ENCODE results near the gene CAMK2N1. TPM values are rescaled to one million over a fixed set of nuclear protein-coding genes. Genes with fewer than 3 reads are reported as not detected.
"Not testable (repeated sequence)": the region's sequence is repeated elsewhere in the genome, so short reads cannot be mapped to it uniquely, and the experiment has no call there.

The CAMK2N1 gene
- total RNA-seq, 1 donor from 2014 or later, result 2.2 TPM

- not testable (repeated sequence) for DNase-seq
Observed at GRCh38 chr1:20496725-20497383, 10.8 kb upstream of the CAMK2N1 start.

GRCh38 chr1:20496241-20496661, 10.2 kb upstream of the CAMK2N1 start:
- no peak for DNase-seq

- no peak for DNase-seq
Observed at GRCh38 chr1:20495661-20496060, 9.7 kb upstream of the CAMK2N1 start.

- DNase-seq, result no peak
Observed at GRCh38 chr1:20494609-20495311, 8.8 kb upstream of the CAMK2N1 start.

- peak; percentile 94 for DNase-seq
Observed at GRCh38 chr1:20493839-20494608, 8.0 kb upstream of the CAMK2N1 start.

- no peak for DNase-seq
Observed at GRCh38 chr1:20493309-20493708, 7.3 kb upstream of the CAMK2N1 start.

- DNase-seq, result no peak
Observed at GRCh38 chr1:20492751-20493150, 6.7 kb upstream of the CAMK2N1 start.

- no peak for DNase-seq
Observed at GRCh38 chr1:20491866-20492265, 5.9 kb upstream of the CAMK2N1 start.

- no peak for DNase-seq
Observed at GRCh38 chr1:20491178-20491577, 5.2 kb upstream of the CAMK2N1 start.

- peak; percentile 17 for DNase-seq
Observed at GRCh38 chr1:20487236-20487590, 1.2 kb upstream of the CAMK2N1 start.

GRCh38 chr1:20486457-20487235, 636 bp upstream of the CAMK2N1 start:
- peak; percentile 63 for DNase-seq

GRCh38 chr1:20484519-20485462, 1.2 kb downstream of the CAMK2N1 start:
- peak; percentile 2 for DNase-seq

- peak; percentile 14 for DNase-seq
Observed at GRCh38 chr1:20483833-20484518, 2.0 kb downstream of the CAMK2N1 start.

- no peak for DNase-seq
Observed at GRCh38 chr1:20483098-20483832, 2.7 kb downstream of the CAMK2N1 start.

- no peak for DNase-seq
Observed at GRCh38 chr1:20481643-20482498, 4.1 kb downstream of the CAMK2N1 start.

- DNase-seq, result no peak
Observed at GRCh38 chr1:20480951-20481617, 4.9 kb downstream of the CAMK2N1 start.

GRCh38 chr1:20480243-20480944, 5.6 kb downstream of the CAMK2N1 start:
- no peak for DNase-seq

GRCh38 chr1:20479840-20480239, 6.2 kb downstream of the CAMK2N1 start:
- DNase-seq, result no peak
